ENCODE measurements around the gene PHLDA2.
A peak's percentile ranks its signal among the peaks of the same experiment; 100 is the strongest.

- TF ChIP-seq POLR2A (IDR thresholded peaks at IDR 0.05): no peak
- peak; percentile 83 to 99 (median 96) for TF ChIP-seq CTCF (IDR thresholded peaks at IDR 0.05)
Observed at GRCh38 chr11:2888266-2888968, 40.8 kb downstream of the PHLDA2 start.
